Osteoblast (primary cell): ENCODE results near the gene UGT8. TPM values are rescaled to one million over a fixed set of nuclear protein-coding genes. Genes with fewer than 3 reads are reported as not detected.
A peak's percentile ranks its signal among the peaks of the same experiment; 100 is the strongest.

ENCODE experiments used
- DNase-seq: peaks from one replicate; pipeline ENCODE4 v3.0.0; 2011; ENCODE audit warnings: low spot score, mixed read lengths; ENCODE audit not compliant: insufficient read length; ENCODE audit errors: missing footprints
- H2AFZ ChIP-seq: 2 replicates; pipeline ENCODE4 v1.6.0; 2011; ENCODE audit warnings: mild to moderate bottlenecking, low read length
- H3K27ac ChIP-seq: 2 replicates; pipeline ENCODE4 v1.5.1; 2011; ENCODE audit warnings: mild to moderate bottlenecking, low read depth, low read length, moderate library complexity
- H3K27me3 ChIP-seq: 2 replicates; pipeline ENCODE4 v1.6.0; 2012; ENCODE audit warnings: mild to moderate bottlenecking, control low read depth, inconsistent platforms, low read length, moderate library complexity; ENCODE audit not compliant: insufficient read depth
- H3K36me3 ChIP-seq: 2 replicates; pipeline ENCODE4 v1.5.1; 2011; ENCODE audit warnings: mild to moderate bottlenecking, low read length, control low read depth, moderate library complexity; ENCODE audit not compliant: insufficient read depth
- H3K4me1 ChIP-seq: 2 replicates; pipeline ENCODE4 v1.5.1; 2011; ENCODE audit warnings: mild to moderate bottlenecking, low read length, control low read depth, moderate library complexity; ENCODE audit not compliant: insufficient read depth
- H3K4me2 ChIP-seq: 2 replicates; pipeline ENCODE4 v1.6.0; 2011; ENCODE audit warnings: mild to moderate bottlenecking, low read length; ENCODE audit not compliant: insufficient read depth
- H3K4me3 ChIP-seq: fragments of 200-600 bp; sonication (generic); 3 replicates; pipeline ENCODE4 v1.5.1; 2012; ENCODE audit warnings: mild to moderate bottlenecking, low read length, inconsistent platforms; ENCODE audit not compliant: insufficient read depth
- H3K79me2 ChIP-seq: 2 replicates; pipeline ENCODE4 v1.6.0; 2012; ENCODE audit warnings: mild to moderate bottlenecking, low read length, control low read depth, inconsistent platforms; ENCODE audit not compliant: insufficient read depth
- H3K9me3 ChIP-seq: 2 replicates; pipeline ENCODE4 v1.5.1; 2011; ENCODE audit warnings: low read depth, low read length, control low read depth
- H4K20me1 ChIP-seq: 2 replicates; pipeline ENCODE4 v1.6.0; 2012; ENCODE audit warnings: mild to moderate bottlenecking, low read length, control low read depth; ENCODE audit not compliant: insufficient read depth
- CTCF ChIP-seq: IDR thresholded peaks from 2 replicates; pipeline ENCODE4 v1.5.1; 2011; ENCODE audit warnings: mild to moderate bottlenecking, low read depth, low read length, moderate library complexity; ENCODE audit errors: extremely low read depth
- total RNA-seq: library from RNA; depleted of rRNA; stranded (reverse); fragments of >200 nt; gene quantifications from 2 replicates; pipeline ENCODE4 v1.2.3, GENCODE V29; 2012

Gene UGT8
- total RNA-seq, 1 donor: under 0.01 TPM

- TF ChIP-seq CTCF: no peak
- peak overlapping the region; percentile 72 for H3K4me2 ChIP-seq
- H3K27me3 ChIP-seq: peaks cover 34% of the 10 kb centered on the region
Observed at GRCh38 chr4:114597410-114598115, 1.0 kb upstream of the UGT8 start.

GRCh38 chr4:114599231-114599902 is 760 bp downstream of the UGT8 start:
- no peaks in the 10 kb centered on the region for H3K36me3 ChIP-seq
- peak; percentile 17 for DNase-seq

More at GRCh38 chr4:114597410-114598115, 1.0 kb upstream of the UGT8 start:
- no peaks in the 10 kb centered on the region for H3K9me3 ChIP-seq
- H3K4me3 ChIP-seq: no peak overlapping the region
- no peaks in the 10 kb centered on the region for H3K4me1 ChIP-seq
- peak; percentile 23 for DNase-seq
- no peaks in the 10 kb centered on the region for H3K36me3 ChIP-seq
- H4K20me1 ChIP-seq: no peaks in the 10 kb centered on the region
- no peak overlapping the region for H2AFZ ChIP-seq
- H3K79me2 ChIP-seq: no peaks in the 10 kb centered on the region
- no peak overlapping the region for H3K27ac ChIP-seq

GRCh38 chr4:114599903-114600552 is 1.4 kb downstream of the UGT8 start:
- Histone ChIP-seq H3K4me2 (no peak overlapping the region), H3K27me3 (peaks cover 34% of the 10 kb centered on the region), H3K36me3 (no peaks in the 10 kb centered on the region), H3K27ac (no peak overlapping the region), H3K79me2 (no peaks in the 10 kb centered on the region), H3K4me1 (no peaks in the 10 kb centered on the region), H2AFZ (no peak overlapping the region), H3K4me3 (no peak overlapping the region), H4K20me1 (no peaks in the 10 kb centered on the region), H3K9me3 (no peaks in the 10 kb centered on the region)
- TF ChIP-seq CTCF: no peak
- peak; percentile 21 for DNase-seq

More at GRCh38 chr4:114599231-114599902, 760 bp downstream of the UGT8 start:
- Histone ChIP-seq H3K27me3 (peaks cover 34% of the 10 kb centered on the region), H2AFZ (peak overlapping the region; percentile 41), H3K27ac (no peak overlapping the region), H3K9me3 (no peaks in the 10 kb centered on the region), H4K20me1 (no peaks in the 10 kb centered on the region), H3K4me1 (no peaks in the 10 kb centered on the region), H3K4me3 (peak overlapping the region; percentile 25), H3K4me2 (peak overlapping the region; percentile 36), H3K79me2 (no peaks in the 10 kb centered on the region)
- no peak for TF ChIP-seq CTCF

GRCh38 chr4:114600672-114601071 is 2.1 kb downstream of the UGT8 start:
- Histone ChIP-seq H2AFZ (no peak overlapping the region), H3K4me1 (no peaks in the 10 kb centered on the region), H3K4me3 (no peak overlapping the region), H3K4me2 (no peak overlapping the region), H3K9me3 (no peaks in the 10 kb centered on the region), H3K79me2 (no peaks in the 10 kb centered on the region), H4K20me1 (no peaks in the 10 kb centered on the region), H3K27ac (no peak overlapping the region), H3K27me3 (peaks cover 34% of the 10 kb centered on the region), H3K36me3 (no peaks in the 10 kb centered on the region)
- no peak for DNase-seq
- TF ChIP-seq CTCF: no peak
